Activated CD4-positive, alpha-beta T cell treated with anti-CD3 and anti-CD28 coated beads, Interleukin-2, amount 50 U/mL, for 16 hours (primary cell): ENCODE data around the gene NELFB.

Experiments used
- DNase-seq: peaks from one replicate; pipeline ENCODE4 v3.0.0-alpha.2; 2020

Gene NELFB

GRCh38 chr9:137270929-137271695, 16.0 kb downstream of the NELFB start:
- DNase-seq = peak; percentile 40

GRCh38 chr9:137271696-137272076, 16.6 kb downstream of the NELFB start:
- DNase-seq = no peak

- DNase-seq = no peak
Observed at GRCh38 chr9:137272241-137273094, 17.3 kb downstream of the NELFB start.

- DNase-seq = no peak
Observed at GRCh38 chr9:137273095-137273490, 18.0 kb downstream of the NELFB start.

GRCh38 chr9:137273611-137274320, 18.6 kb downstream of the NELFB start:
- DNase-seq = no peak

- no peak for DNase-seq
Observed at GRCh38 chr9:137275203-137275587, 20.1 kb downstream of the NELFB start.

- DNase-seq = no peak
Observed at GRCh38 chr9:137275588-137276472, 20.7 kb downstream of the NELFB start.

GRCh38 chr9:137276473-137277328, 21.6 kb downstream of the NELFB start:
- no peak for DNase-seq

- DNase-seq = peak; percentile 59
Observed at GRCh38 chr9:137277329-137278041, 22.4 kb downstream of the NELFB start, which contains the start of gene TOR4A. TSS of gene TOR4A (plus strand) at chr9:137277726. CDS start at chr9:137278690, 964 bp downstream.

- DNase-seq = no peak
Observed at GRCh38 chr9:137278061-137278701, 23.1 kb downstream of the NELFB start.

GRCh38 chr9:137278721-137279711, 23.9 kb downstream of the NELFB start:
- DNase-seq = no peak

- DNase-seq = no peak
Observed at GRCh38 chr9:137279741-137280473, 24.8 kb downstream of the NELFB start.

- DNase-seq = no peak
Observed at GRCh38 chr9:137280474-137281344, 25.6 kb downstream of the NELFB start.

GRCh38 chr9:137281345-137282116, 26.4 kb downstream of the NELFB start:
- DNase-seq = no peak

GRCh38 chr9:137286975-137287383, 31.9 kb downstream of the NELFB start:
- DNase-seq = peak; percentile 25

- no peak for DNase-seq
Observed at GRCh38 chr9:137293094-137293481, 38.0 kb downstream of the NELFB start.
